ENCODE data around the gene REEP1.

GRCh38 chr2:86218124-86218523 is 119.3 kb downstream of the REEP1 start:
- no peak for TF ChIP-seq CTCF (IDR thresholded peaks at IDR 0.05)
- TF ChIP-seq POLR2A (IDR thresholded peaks at IDR 0.05) = no peak
